GM21423 (cell line): ENCODE data around the gene TERT.

Experiments
- ATAC-seq: cut with Tn5 transposase; IDR thresholded peaks from one replicate; pipeline ENCODE4 v1.9.1; 2021; ENCODE audit warnings: mild to moderate bottlenecking, moderate library complexity; ENCODE audit not compliant: unreplicated experiment

TERT gene

DNA sequence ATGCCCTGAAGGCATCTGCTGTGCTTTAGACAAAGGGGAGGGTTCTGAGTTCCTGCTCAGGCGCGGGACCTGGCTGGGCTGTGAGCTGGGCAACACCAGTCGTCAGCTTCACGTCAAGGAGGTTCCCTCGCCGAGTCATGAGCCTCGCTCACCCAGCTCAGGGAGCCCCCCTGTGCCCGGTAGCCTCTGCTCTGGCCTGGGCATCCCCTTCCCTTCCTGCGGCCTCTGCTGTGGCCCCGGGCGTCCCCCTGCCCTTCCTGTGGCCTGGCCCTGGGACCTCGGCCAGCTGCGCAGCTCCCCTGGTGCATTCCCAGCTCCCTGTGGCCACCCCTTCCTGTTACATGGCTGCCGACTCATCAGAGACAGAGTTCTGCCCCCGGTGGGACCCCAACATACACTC is 29.8 kb downstream of the TERT start:
- ATAC-seq, result no peak

DNA sequence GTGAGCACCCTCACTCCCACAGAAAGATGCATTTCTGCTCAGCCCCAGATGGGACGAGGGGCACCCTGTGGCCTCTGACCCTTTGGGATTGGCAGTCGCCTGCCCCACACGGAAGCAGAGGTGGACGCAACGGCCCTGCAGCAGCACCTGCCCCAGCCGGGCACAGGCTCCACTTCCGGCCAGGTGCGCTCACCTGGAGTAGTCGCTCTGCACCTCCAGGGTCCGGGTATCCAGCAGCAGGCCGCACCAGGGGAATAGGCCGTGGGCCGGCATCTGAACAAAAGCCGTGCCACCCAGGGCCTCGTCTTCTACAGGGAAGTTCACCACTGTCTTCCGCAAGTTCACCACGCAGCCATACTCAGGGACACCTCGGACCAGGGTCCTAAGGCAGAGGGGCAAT is 30.7 kb downstream of the TERT start:
- no peak for ATAC-seq

DNA sequence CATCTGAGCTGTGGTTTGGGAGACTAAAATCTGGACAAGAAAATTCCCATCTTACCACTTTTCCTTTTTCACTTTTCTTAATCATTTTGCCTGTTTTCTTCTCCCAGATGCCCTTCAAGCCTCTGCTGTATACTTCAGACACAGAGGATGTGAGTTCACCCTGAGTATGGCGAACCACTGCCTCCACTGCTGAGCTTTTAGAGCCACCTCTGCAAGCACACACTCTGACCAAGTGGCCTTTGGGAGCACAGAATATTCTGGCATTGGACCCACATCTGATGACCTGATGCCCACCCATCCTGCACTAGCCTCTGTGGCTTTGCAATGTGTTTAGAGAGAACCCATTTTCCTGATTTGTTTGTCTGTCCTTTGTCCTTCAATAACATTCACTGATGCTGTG is 32.5 kb downstream of the TERT start:
- no peak for ATAC-seq

DNA sequence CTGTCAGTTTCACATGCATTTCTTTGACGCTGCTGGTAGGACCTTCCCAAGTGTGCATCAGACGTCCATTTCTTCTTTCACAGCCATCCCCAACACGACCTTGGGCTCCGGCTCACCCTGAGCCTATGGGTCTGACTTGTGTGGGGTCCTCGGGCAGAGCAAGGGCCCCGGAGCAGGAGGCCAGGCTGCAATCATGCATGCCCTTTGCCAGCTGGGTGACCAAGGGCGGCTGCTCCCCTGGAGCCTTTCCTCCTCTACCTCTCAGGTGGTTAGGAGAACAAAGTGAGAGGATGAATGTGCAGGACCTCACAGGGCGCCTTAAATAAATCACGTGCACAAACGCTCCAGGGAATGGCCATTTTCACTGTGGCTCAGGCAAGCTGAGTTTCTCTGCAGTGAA is 33.2 kb downstream of the TERT start:
- ATAC-seq, result no peak

DNA sequence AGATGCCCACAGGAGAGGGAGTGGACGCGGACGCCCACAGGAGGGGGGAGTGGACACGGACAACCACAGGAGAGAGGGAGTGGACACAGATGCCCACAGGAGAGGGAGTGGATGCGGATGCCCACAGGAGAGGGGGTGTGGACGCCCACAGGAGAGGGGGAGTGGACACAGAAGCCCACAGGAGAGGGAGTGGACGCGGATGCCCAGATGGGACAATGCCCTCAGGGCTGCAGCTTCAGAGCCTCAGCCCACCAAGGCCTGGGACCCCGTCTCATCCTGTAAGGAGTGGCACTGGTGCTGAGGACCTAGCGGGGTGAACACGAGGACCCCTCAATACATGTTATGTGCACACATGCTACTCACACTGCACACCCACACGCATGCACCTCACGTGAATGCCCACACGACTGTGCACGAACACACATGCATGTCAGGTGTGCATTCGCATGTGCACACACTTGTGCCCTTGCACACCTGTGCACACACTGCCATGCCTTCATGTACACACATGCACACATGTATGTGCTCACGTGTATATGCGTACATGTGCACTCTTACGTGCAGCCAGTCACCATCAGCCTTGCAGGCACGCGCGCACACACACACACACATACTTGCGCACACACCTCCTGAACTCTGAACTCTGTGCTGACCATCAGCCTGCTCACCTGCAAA is 34.9 kb downstream of the TERT start:
- ATAC-seq, result no peak

DNA sequence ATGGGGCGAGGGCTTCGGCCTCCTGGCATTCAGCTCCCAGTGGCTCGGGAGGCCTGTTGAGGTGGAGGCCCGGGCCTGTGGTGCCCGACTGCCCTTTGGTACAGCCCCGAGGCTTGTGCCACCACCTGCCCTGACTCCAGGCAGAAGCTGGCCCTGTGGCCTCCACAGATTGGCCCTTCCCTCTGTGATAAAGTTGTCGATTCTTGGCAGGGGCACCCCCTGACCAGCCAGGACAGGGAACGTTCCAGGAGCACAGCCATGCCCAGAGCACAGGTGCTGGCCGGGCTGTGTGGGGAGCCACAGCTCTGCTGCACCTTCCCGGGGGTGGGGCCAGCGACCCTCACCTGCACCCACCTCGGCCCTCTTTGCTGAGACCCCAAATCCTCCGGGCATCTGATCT is 37.0 kb downstream of the TERT start:
- no peak for ATAC-seq

DNA sequence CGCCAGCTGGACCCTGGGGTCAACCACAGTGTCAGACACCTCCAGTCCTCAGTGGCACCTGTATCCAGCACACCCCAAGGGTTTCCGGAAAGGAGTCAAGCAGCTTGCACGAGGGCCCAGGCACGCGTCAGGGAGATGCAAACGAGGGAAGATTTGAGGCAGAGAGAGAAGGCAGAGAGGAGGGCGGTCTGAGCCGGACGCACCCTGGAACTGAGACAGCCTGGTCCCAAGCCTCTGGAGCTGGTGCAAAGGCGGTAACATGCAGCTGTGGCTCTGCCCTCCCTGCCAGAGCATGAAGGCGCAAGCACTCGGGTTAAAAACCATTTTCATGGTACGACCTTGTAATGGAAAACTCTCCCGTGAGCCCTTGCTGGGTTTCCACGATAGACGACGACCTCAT is 37.5 kb downstream of the TERT start:
- no peak for ATAC-seq

DNA sequence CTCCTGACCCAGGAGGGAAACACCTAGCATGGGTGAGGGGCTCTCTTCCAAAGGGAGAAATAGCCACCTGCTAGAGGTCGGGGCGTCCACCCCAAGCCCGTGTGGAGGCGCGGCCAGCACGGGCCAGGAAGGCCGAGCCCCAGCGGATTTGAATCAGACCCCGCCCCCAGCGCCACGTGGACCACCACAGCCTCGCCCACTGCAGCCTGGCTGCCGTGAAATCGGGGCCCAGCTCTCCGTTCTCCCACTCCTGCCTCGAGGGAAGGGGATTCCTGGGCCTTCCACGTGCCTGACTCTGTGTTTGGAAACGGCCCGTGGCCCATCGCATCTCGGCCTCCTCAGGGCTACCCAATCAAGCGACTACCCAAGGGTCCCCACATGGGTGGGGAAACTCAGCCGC is 38.1 kb downstream of the TERT start:
- ATAC-seq, result no peak

DNA sequence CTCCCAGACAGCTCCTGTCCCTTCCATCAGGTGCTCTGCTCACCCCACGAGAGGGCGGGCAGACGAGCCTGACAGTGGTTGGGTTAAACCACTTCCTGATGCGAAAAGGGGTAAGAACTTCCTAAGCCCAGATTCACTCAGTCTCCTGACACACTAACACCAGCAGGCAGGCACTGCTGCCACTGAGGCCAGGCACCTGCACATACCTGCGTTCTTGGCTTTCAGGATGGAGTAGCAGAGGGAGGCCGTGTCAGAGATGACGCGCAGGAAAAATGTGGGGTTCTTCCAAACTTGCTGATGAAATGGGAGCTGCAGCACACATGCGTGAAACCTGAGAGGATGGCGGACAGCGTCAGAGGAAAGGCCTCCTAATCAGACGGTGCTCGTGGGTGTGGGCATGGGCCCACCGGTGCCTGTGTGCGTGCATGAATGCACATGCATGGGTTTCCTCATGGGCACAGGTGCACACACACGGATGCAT is 39.7 kb downstream of the TERT start:
- no peak for ATAC-seq

DNA sequence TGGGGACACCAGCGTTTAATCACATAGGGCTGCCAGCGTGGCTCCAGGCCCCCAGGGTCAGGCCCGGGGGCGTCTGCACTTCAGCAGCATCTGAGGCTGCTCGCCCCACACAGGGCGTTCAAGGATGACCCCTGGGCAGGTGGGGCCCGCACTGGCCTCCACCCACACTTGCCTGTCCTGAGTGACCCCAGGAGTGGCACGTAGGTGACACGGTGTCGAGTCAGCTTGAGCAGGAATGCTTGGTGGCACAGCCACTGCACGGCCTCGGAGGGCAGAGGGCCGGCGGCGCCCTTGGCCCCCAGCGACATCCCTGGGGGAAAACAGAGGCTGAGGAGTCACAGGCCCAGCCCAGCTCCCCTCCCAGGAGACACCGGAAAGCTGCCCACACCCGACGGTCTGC is 40.7 kb downstream of the TERT start:
- ATAC-seq, result no peak

DNA sequence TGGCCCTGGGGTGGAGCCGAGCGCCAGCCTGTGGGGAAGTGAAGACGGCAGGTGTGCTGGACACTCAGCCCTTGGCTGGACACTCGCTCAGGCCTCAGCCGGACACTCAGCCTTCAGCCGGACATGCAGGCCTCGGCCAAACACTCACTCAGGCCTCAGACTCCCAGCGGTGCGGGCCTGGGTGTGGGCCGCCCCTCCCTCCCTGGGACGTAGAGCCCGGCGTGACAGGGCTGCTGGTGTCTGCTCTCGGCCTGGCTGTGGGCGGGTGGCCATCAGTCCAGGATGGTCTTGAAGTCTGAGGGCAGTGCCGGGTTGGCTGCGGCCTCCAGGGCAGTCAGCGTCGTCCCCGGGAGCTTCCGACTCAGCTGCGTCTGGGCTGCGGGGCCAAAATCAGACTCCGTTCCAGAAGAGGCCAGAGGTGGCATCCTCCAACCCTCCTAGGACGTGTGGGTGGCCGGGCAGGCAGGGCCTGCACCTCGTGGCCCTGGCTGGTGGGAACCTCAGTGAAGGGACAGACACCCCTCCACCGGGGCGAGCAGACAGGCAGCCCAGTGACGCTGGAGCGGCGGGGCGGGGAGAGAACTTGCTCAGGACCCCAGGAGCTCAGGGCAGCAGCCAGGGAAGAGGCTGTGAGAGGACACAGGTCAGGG is 41.3 kb downstream of the TERT start:
- ATAC-seq, result no peak

DNA sequence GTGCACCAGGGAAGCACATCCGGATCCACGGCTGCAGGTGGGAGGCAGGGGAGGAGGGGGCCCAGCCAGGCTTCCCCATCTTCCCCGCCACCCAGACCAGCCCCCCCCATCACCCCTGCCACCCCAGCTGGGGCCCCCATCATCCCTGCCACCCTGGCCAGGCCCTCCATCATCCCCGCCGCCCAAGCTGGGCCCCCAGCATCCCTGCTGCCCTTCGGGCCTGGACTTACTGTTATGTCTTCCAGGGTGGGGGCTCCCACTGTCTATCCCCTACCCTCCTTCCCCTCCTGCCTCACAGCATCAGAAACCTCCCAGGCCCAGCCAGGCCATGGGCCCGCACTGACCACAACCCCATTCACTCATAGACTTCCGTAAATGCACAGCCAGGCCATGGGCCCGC is 42.2 kb downstream of the TERT start:
- no peak for ATAC-seq

DNA sequence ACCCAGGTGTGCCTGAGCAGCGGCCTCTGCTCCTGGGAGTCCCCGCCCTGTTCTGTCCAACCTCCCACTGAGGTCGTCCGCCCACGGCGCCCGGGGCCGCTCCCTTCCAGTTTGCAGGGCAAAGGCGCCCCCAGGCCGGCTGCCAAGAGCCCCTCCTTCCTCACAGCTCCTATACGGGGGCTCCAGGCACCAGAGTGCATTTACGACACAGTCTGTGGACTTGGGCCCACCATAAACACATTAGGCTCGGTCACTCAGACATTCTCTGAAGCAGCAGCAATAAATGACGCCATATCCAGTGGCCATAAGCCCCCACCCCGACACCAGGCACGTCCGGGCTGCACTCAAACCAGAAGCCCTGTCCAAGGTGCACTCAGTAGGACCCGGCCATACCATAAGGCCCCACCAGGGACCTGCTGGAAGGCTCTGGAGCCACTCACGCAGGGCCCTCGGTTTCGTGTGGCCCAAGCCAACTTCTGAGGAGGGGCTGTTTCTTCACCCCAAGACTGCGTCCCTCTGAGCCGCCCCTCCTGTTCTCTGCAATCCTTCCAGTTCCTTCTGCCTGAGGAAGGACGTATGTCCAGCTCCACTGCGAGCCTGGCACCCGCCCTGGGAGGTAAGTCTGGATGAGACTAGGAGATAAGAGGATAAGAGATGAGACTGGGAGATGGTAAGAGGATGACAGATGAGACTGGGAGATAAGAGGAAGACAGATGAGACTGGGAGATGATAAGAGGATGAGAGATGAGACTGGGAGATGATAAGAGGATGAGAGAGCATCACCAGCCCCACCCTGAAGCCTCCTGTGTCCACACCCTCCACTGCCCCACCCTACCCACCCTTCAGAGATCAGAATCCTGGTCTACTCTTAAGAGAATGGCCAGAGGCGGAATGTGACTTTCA is 42.9 kb downstream of the TERT start:
- ATAC-seq, result no peak

DNA sequence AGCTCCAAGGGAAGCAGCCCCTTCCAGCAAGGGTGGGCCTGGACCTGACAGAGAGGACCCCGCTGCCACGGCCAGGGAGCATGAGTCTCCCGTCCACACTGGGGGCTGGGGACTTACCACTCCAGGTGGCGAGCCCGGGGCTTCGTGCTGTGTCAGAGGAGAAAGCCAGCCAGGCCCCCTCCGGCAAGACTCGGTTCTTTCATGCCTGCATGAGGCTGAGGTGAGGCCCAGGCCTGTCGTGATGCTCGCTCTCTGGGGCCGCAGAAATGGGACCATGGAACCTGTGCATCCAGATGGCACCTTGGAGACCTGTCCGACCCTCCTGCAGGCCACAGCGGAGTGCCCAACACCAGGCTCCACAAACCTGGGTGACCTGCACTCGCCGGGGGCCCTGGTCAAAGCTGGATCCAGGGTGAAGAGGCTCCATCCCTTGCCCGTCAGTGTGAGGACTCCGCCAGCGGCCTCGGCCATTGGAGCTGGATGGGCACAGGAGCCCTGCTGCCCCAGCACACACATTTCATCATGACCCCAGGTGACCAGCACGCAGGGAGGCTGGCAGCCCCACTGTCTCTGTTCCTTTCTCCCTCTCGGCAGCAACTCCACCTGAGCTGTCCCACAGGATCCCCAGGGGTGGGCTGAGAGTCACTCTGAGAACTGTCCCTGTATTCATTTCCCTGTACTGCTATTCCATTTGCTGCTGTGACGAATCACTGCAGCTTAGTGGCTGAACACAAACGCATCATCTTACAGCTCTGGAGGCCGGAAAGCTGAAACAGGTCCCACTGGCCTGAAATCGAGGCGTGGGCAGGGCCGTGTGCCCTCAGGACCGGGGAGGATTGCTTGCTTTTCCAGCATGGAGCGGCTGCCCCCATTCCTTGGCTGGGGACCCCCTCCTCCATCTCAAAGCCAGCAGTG is 45.2 kb downstream of the TERT start:
- no peak for ATAC-seq

DNA sequence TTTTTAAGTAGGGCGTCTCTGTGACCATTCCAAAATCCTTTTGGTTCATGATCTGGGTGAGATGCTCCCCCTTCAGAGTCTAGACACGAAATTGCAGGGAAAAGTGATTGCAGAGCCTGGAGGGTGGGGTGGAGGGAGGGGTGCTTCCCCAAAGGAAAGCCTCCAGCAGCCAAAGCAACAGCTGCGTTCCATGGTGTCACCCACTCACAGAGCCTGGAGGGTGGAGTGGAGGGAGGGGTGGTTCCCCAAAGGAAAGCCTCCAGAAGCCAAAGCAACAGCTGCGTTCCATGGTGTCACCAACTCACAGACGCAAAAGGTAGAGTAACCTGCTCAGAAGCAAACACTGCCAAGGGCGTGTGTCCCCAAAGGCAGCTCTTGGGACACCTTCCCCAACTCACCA is 47.1 kb downstream of the TERT start:
- no peak for ATAC-seq

DNA sequence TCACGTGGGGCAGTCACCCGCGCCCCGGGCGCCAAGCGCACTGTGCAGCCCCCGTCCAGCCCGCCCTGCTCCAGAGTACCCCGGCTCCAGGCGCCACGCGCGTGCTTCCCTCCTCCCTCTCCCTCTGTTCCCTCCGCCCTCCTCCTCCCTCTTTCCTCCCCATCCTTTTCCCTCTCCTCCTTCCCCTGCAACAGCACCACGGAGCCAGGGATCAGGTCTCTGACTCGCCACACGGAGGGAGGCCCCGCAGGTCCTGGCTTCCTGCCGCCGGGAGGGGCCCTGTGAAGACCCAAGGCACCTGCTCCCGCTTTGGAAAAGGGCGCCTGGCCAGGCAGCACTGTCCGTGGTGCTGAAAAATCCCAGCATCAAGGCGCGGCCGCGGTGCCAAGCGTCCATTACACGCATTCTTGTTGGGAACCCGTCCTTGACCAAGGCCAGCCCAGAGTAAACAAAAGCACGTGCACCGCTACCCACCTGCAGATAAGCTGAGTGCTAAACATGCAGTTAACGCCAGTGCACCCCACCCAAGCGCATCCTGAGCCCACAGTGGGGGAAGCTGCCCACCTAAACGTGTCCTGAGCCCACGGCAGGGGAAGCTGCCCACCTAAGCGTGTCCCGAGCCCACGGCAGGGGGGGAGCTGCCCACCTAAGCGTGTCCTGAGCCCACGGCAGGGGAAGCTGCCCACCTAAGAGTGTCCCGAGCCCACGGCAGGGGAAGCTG is 48.0 kb downstream of the TERT start:
- ATAC-seq, result no peak

DNA sequence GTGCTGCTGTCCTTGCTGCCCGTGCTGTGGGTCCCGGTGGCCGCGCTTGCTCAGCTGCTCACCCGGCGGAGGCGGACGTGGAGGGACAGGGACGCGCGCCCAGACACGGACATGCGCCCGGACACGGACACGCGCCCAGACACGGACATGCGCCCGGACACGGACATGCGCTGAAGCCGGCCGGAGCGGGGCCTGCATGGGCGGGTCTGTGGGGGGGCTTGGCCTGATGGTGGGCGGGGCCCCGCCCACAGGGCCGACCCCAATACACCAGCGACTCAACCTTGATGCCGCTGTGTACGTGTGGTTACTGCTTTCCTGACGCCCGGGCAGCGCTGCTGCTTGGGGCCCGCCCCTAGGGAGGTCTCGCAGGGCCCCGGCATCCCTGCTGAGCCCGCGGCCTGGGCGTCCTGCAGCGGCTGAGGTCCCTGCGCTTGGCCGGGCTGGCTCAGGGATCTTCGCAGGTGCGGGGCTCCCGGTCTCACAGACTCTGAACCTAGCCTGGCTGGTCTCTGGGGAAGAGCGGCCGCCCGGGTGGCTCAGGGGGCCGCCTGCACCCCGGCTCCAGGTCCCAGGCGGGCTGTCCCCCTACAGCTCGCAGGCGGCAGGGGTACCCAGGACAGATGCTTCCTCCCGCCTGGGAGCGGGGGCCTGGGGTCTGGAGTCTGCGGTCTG is 48.8 kb downstream of the TERT start:
- no peak for ATAC-seq

DNA sequence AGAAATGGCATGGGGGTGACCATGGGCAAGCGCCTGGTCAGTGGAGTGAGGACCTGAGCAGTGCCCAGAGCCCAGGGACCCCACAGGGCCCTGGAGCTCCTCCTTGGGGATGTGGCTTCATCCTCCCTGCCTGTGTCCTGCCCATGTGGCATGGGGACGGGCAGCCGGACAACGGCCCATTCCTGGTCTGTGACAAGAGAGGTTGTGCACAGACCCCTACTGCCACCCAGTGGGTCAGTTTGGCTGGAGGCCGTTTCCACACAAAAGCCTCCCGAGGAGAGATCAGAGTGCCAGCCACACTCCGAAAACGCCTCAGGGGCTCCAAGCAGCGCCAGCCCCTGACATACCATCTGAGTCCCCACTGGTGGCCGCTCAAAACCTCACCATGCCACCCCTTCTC is 49.9 kb downstream of the TERT start:
- no peak for ATAC-seq

DNA sequence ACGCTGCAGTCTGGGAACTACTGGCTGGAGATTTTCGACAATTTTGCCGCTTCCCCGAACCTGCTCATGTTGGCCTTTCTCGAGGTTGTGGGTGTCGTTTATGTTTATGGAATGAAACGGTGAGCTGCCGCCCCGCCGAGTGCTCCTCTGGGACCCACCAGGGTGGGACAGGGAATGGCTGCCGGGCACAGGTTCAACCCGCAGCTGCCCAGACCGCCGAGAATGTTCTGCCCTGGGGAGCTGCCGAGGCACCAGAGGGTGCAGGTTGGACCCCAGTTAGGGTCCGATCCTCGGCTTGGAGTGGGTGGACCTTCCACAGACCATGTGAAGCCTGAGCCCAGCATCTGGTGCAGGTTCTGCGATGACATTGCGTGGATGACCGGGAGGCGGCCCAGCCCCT is 50.6 kb downstream of the TERT start:
- ATAC-seq, result no peak
